Measurements from ENCODE around the gene TMEM167B.

DNA sequence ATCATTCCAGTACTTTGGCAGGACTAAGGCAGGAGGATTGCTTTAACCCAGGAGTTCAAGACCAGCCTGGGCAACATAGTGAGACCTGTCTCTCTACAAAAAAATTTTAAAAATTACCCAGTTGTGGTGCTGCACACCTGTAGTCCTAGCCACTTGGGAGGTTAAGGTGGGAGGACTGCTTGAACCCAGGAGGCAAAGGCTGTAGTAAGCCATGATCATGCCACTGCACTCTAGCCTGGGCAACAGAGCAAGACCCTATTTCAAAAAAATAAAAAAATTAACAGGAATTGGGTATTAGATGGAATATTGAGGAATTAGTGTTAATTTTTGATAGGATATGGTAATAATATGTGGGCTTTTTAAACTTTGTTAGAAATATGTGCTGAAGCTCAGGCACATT is 31.5 kb upstream of the TMEM167B start:
- TF ChIP-seq YY1 (IDR thresholded peaks at IDR 0.05; ENCODE audit: insufficient read depth, insufficient read length) = no peak
- no peak for TF ChIP-seq ZNF274 (IDR thresholded peaks at IDR 0.05; ENCODE audit: low read depth, low read length)
- TF ChIP-seq SUZ12 (IDR thresholded peaks at IDR 0.05; ENCODE audit: extremely low read depth, insufficient read depth, insufficient read length) = no peak
